Nephron progenitor cell (in vitro differentiated cells): ENCODE measurements around the gene SSR2.
"Not testable (repeated sequence)": the region's sequence is repeated elsewhere in the genome, so short reads cannot be mapped to it uniquely, and the experiment has no call there.

Experiments
- DNase-seq: peaks from one replicate; pipeline ENCODE4 v3.0.0; 2021
- H3K27ac Mint-ChIP-seq: 2 replicates; pipeline ENCODE4 v1.8.0; 2021; ENCODE audit warnings: mild to moderate bottlenecking, moderate library complexity, mixed read lengths
- H3K27me3 Mint-ChIP-seq: 2 replicates; pipeline ENCODE4 v1.8.0; 2021; ENCODE audit warnings: mild to moderate bottlenecking, low read depth, mixed read lengths; ENCODE audit not compliant: poor library complexity
- H3K36me3 Mint-ChIP-seq: 2 replicates; pipeline ENCODE4 v1.8.0; 2021; ENCODE audit warnings: low read depth, mixed read lengths
- H3K4me1 Mint-ChIP-seq: 2 replicates; pipeline ENCODE4 v1.8.0; 2021; ENCODE audit warnings: mixed read lengths
- H3K4me3 Mint-ChIP-seq: 2 replicates; pipeline ENCODE4 v1.8.0; 2021; ENCODE audit warnings: mild to moderate bottlenecking, moderate library complexity, mixed read lengths
- H3K9me3 Mint-ChIP-seq: 2 replicates; pipeline ENCODE4 v1.8.0; 2021; ENCODE audit warnings: mild to moderate bottlenecking, moderate library complexity, mixed read lengths
- CTCF ChIP-seq: fragments of 200-600 bp; sonication (generic); IDR thresholded peaks from 2 replicates; pipeline ENCODE4 v1.5.0; 2021; ENCODE audit warnings: antibody characterized with exemption

SSR2 gene

GRCh38 chr1:156051011-156051725 lies 30.4 kb upstream of the SSR2 start:
- TF ChIP-seq CTCF: no peak
- Mint-ChIP-seq H3K27me3 (no peaks in the 10 kb centered on the region), H3K4me3 (peak overlapping the region; percentile 39), H3K4me1 (peaks cover 32% of the 10 kb centered on the region), H3K36me3 (peaks cover 36% of the 10 kb centered on the region), H3K9me3 (no peaks in the 10 kb centered on the region), H3K27ac (peak overlapping the region; percentile 22)
- DNase-seq: no peak

GRCh38 chr1:156050376-156050775 lies 29.6 kb upstream of the SSR2 start:
- no peaks in the 10 kb centered on the region for H3K9me3 Mint-ChIP-seq
- H3K27me3 Mint-ChIP-seq: no peaks in the 10 kb centered on the region
- TF ChIP-seq CTCF: no peak
- no peak overlapping the region for H3K27ac Mint-ChIP-seq
- peaks cover 37% of the 10 kb centered on the region for H3K36me3 Mint-ChIP-seq
- H3K4me3 Mint-ChIP-seq: no peak overlapping the region
- DNase-seq: no peak
- H3K4me1 Mint-ChIP-seq: peaks cover 27% of the 10 kb centered on the region

GRCh38 chr1:156048663-156049258 lies 28.0 kb upstream of the SSR2 start:
- Mint-ChIP-seq H3K27me3 (no peaks in the 10 kb centered on the region), H3K4me1 (peaks cover 24% of the 10 kb centered on the region), H3K4me3 (no peak overlapping the region), H3K27ac (no peak overlapping the region), H3K36me3 (peaks cover 47% of the 10 kb centered on the region), H3K9me3 (no peaks in the 10 kb centered on the region)
- no peak for TF ChIP-seq CTCF
- DNase-seq: no peak

- H3K27ac Mint-ChIP-seq: peak overlapping the region; percentile 21
- H3K36me3 Mint-ChIP-seq: peaks cover 58% of the 10 kb centered on the region
- H3K4me1 Mint-ChIP-seq: peaks cover 9% of the 10 kb centered on the region
- no peaks in the 10 kb centered on the region for H3K27me3 Mint-ChIP-seq
- no peak overlapping the region for H3K4me3 Mint-ChIP-seq
- H3K9me3 Mint-ChIP-seq: no peaks in the 10 kb centered on the region
- no peak for TF ChIP-seq CTCF
- DNase-seq: no peak
Observed at GRCh38 chr1:156045076-156045475, 24.3 kb upstream of the SSR2 start.

- Mint-ChIP-seq H3K4me1 (peaks cover 6% of the 10 kb centered on the region), H3K27ac (no peak overlapping the region), H3K27me3 (no peaks in the 10 kb centered on the region), H3K36me3 (peaks cover 45% of the 10 kb centered on the region), H3K4me3 (no peak overlapping the region), H3K9me3 (no peaks in the 10 kb centered on the region)
- DNase-seq: no peak
- TF ChIP-seq CTCF: no peak
Observed at GRCh38 chr1:156042828-156043227, 22.1 kb upstream of the SSR2 start.

- peaks cover 27% of the 10 kb centered on the region for H3K36me3 Mint-ChIP-seq
- peak overlapping the region; percentile 73 for H3K27ac Mint-ChIP-seq
- not testable (repeated sequence) for DNase-seq, H3K4me3 Mint-ChIP-seq, H3K27me3 Mint-ChIP-seq, H3K4me1 Mint-ChIP-seq, H3K9me3 Mint-ChIP-seq
Observed at GRCh38 chr1:156034991-156035390, 14.2 kb upstream of the SSR2 start.
